Endodermal cell (in vitro differentiated cells): Measurements from ENCODE around the gene NRXN3. TPM values are rescaled to one million over a fixed set of nuclear protein-coding genes. Genes with fewer than 3 reads are reported as not detected.

Source experiments
- DNase-seq: peaks from one replicate; pipeline ENCODE4 v3.0.0-alpha.2; 2017
- H3K27ac ChIP-seq: 2 replicates; pipeline ENCODE4 v1.5.1; 2013; ENCODE audit warnings: mild to moderate bottlenecking, low read depth, low read length, moderate library complexity
- H3K27me3 ChIP-seq: 2 replicates; pipeline ENCODE4 v1.6.1; 2013; ENCODE audit warnings: mild to moderate bottlenecking, low read length, moderate library complexity; ENCODE audit not compliant: insufficient read depth, control insufficient read depth, poor library complexity, severe bottlenecking
- H3K36me3 ChIP-seq: 2 replicates; pipeline ENCODE4 v1.7.0; 2013; ENCODE audit warnings: mild to moderate bottlenecking, low read length, moderate library complexity; ENCODE audit not compliant: control insufficient read depth, insufficient read depth
- H3K4me1 ChIP-seq: one replicate; pipeline ENCODE4 v1.7.0; 2013; ENCODE audit warnings: low read length; ENCODE audit not compliant: control insufficient read depth, insufficient read depth
- H3K4me3 ChIP-seq: 2 replicates; pipeline ENCODE4 v1.5.1; 2013; ENCODE audit warnings: mild to moderate bottlenecking, low read length, moderate library complexity
- H3K9ac ChIP-seq: 2 replicates; pipeline ENCODE4 v1.6.1; 2013; ENCODE audit warnings: mild to moderate bottlenecking, low read length, moderate library complexity; ENCODE audit not compliant: poor library complexity, severe bottlenecking; ENCODE audit errors: extremely low read depth
- H3K9me3 ChIP-seq: 2 replicates; pipeline ENCODE4 v1.6.1; 2013; ENCODE audit warnings: mild to moderate bottlenecking, low read length, moderate library complexity; ENCODE audit not compliant: control insufficient read depth
- H3K27ac Mint-ChIP-seq: 2 replicates; pipeline ENCODE4 v1.8.0; 2020; ENCODE audit warnings: mixed read lengths
- H3K27me3 Mint-ChIP-seq: 2 replicates; pipeline ENCODE4 v1.8.0; 2021; ENCODE audit warnings: mild to moderate bottlenecking, mixed read lengths; ENCODE audit not compliant: insufficient read depth
- H3K36me3 Mint-ChIP-seq: 2 replicates; pipeline ENCODE4 v1.8.0; 2020; ENCODE audit warnings: low read depth, mixed read lengths
- H3K4me1 Mint-ChIP-seq: 2 replicates; pipeline ENCODE4 v1.8.0; 2020; ENCODE audit warnings: mixed read lengths
- H3K4me3 Mint-ChIP-seq: 2 replicates; pipeline ENCODE4 v1.8.0; 2020; ENCODE audit warnings: mild to moderate bottlenecking, moderate library complexity, mixed read lengths
- H3K9me3 Mint-ChIP-seq: 2 replicates; pipeline ENCODE4 v1.8.0; 2020; ENCODE audit warnings: mild to moderate bottlenecking, mixed read lengths
- CTCF ChIP-seq: fragments of 200-600 bp; sonication (generic); conservative IDR thresholded peaks from 2 replicates; pipeline ENCODE4 v1.5.0; 2021; ENCODE audit warnings: antibody characterized with exemption, mild to moderate bottlenecking
- whole genome bisulfite sequencing, 2 experiments: methylation state at CpG; one replicate each; pipeline versions ENCODE4 v1.1.5 to v1.1.7; 2013; ENCODE audit warnings: missing lambda C conversion rate in 2 of 2, mixed read lengths in 1 of 2; ENCODE audit not compliant: insufficient coverage in 1 of 2, insufficient read length in 1 of 2; 5-methylcytosine and 5-hydroxymethylcytosine counted together
- total RNA-seq, 2 donors: library from RNA; stranded (reverse); fragmentation: NEBNext Ultra II Directional in 1 of 2; extraction: Animal tissue kit (Norgen Biotek cat#: 25700) in 1 of 2; gene quantifications; 2 replicates in 1 of 2; 3 replicates in 1 of 2; pipeline ENCODE4 v1.2.1, GENCODE V29; 2021

NRXN3 gene
- total RNA-seq, 2 donors from 2014 or later, result 20.9 to 21.4 TPM

DNA sequence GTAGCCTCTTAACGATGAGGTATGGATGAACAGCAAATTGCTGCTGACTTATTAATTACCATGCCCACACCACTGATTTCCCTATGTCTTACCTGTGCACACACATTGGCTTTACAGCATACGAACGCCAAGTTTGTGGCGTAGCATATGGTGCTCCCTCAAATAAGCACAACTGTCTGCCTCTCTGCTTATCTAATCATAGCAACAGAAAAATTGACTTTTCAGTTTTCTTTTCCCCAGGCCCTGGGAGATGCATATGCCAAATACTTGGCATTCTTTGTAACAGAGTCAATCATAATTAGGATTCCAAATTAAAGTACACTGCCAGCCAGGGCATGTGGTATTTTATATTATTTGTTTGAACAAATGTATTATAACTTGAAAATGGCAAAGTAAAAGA is 1415.7 kb downstream of the NRXN3 start:
- 97 to 98% methylated on average over 4 of the region's 4 CpGs for WGBS, 2 experiments
- peaks cover 47% of the 10 kb centered on the region for H3K4me1 Mint-ChIP-seq

DNA sequence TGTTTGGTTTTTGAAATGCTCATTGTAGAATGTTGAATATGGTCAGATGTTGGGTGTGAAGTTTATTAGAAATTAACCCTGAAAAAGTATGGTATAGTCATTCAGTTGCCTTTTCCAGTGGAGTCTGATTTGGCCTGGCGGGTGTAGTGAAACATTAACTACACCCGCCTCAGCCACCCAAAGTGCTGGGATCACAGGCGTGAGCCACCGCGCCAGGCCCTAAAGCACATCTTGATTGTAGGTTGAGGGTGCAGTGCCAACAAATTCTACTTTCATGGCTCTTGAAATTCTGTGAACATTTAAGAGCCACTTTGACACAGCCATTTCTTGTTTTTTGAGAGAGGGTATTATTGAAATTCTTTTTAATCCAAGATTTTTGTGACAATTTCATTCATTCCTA is 1416.2 kb downstream of the NRXN3 start:
- H3K4me3 ChIP-seq, result no peak overlapping the region
- Mint-ChIP-seq H3K27me3 (no peaks in the 10 kb centered on the region), H3K36me3 (peaks cover 20% of the 10 kb centered on the region), H3K9me3 (peaks cover 23% of the 10 kb centered on the region), H3K27ac (no peak overlapping the region), H3K4me1 (peaks cover 42% of the 10 kb centered on the region), H3K4me3 (no peak overlapping the region)
- no peaks in the 10 kb centered on the region for H3K27me3 ChIP-seq
- no peak overlapping the region for H3K27ac ChIP-seq
- DNase-seq, result no peak
- WGBS, 2 experiments, result 97 to 98% methylated on average over 5 of the region's 5 CpGs
- peaks cover 19% of the 10 kb centered on the region for H3K9me3 ChIP-seq
- no peak for TF ChIP-seq CTCF
- peaks cover 14% of the 10 kb centered on the region for H3K4me1 ChIP-seq
- H3K9ac ChIP-seq, result no peak overlapping the region
- H3K36me3 ChIP-seq, result no peaks in the 10 kb centered on the region

More for the DNA sequence above, 1415.7 kb downstream of the NRXN3 start:
- no peak for TF ChIP-seq CTCF
- DNase-seq, result no peak
- Mint-ChIP-seq H3K27ac (no peak overlapping the region), H3K9me3 (peaks cover 18% of the 10 kb centered on the region), H3K27me3 (no peaks in the 10 kb centered on the region), H3K4me3 (no peak overlapping the region), H3K36me3 (peaks cover 17% of the 10 kb centered on the region)
- Histone ChIP-seq H3K36me3 (no peaks in the 10 kb centered on the region), H3K27ac (no peak overlapping the region), H3K4me1 (peaks cover 14% of the 10 kb centered on the region), H3K9me3 (peaks cover 14% of the 10 kb centered on the region), H3K27me3 (no peaks in the 10 kb centered on the region), H3K9ac (no peak overlapping the region), H3K4me3 (no peak overlapping the region)

DNA sequence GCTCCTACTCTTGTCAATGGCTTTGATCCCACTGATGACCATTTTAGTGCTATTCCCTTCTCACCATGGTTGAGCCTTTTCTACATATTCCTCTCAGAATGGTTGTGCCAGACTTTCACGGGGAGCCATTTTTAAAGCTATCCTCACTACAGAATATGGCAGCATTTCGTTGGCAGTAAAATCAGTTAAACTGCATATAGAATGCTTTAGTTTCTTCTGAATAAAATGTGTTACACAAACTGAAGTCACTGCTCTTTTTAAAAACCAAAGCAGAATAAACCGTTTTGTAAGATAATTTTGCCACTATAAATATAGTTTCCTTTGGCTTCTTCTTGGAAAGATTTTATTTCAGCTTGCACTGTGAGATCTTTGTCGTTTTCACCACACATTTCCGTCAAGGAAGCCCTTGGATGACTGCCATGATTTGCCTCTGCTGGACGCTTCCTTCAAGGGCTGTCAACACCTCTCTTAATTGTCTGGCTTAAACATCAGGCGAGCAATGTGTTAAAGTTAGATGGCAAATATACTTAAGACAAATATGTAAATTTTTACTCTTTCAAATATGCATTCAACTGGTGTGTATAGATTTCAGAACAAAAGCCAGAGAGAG is 1416.9 kb downstream of the NRXN3 start:
- TF ChIP-seq CTCF, result no peak
- Histone ChIP-seq H3K36me3 (no peaks in the 10 kb centered on the region), H3K9me3 (peaks cover 20% of the 10 kb centered on the region), H3K9ac (no peak overlapping the region), H3K4me3 (no peak overlapping the region), H3K27ac (no peak overlapping the region), H3K4me1 (peaks cover 14% of the 10 kb centered on the region), H3K27me3 (no peaks in the 10 kb centered on the region)
- no peak for DNase-seq
- Mint-ChIP-seq H3K36me3 (peaks cover 25% of the 10 kb centered on the region), H3K27me3 (no peaks in the 10 kb centered on the region), H3K9me3 (peaks cover 28% of the 10 kb centered on the region), H3K4me1 (peaks cover 42% of the 10 kb centered on the region), H3K27ac (no peak overlapping the region), H3K4me3 (no peak overlapping the region)
- 86 to 90% methylated on average over 5 to 6 of the region's 7 CpGs for WGBS, 2 experiments
